OCI-LY7 (cell line): ENCODE measurements around the gene RNF144B. TPM values are rescaled to one million over a fixed set of nuclear protein-coding genes. Genes with fewer than 3 reads are reported as not detected.

Source experiments
- BruUV-seq: library from RNA; stranded (reverse); fragments of 400-500 nt; replicated peaks from 2 replicates; lab custom pipeline; 2021; lab: Mats Ljungman, UMichigan
- CTCF ChIA-PET: fragments of 300-600 bp; sonication (Branson Sonifier 250); formaldehyde crosslinking; loops from one replicate; lab custom pipeline; 2022; ENCODE audit warnings: antibody characterized with exemption; ENCODE audit not compliant: unreplicated experiment; lab: Charles Lee
- POLR2A ChIA-PET: fragments of 300-600 bp; sonication (Branson Sonifier 250); formaldehyde crosslinking; loops from one replicate; lab custom pipeline; 2022; ENCODE audit warnings: antibody characterized with exemption; lab: Charles Lee
- DNase-seq: peaks from one replicate; pipeline ENCODE4 v3.0.0-alpha.2; 2015; ENCODE audit warnings: low spot score
- H2AFZ ChIP-seq: fragments of 200-600 bp; sonication (generic), shearing (Covaris generic); 2 replicates; pipeline ENCODE4 v1.6.1; 2014; ENCODE audit warnings: mild to moderate bottlenecking, antibody characterized with exemption, low read length, moderate library complexity
- H3K27ac ChIP-seq: fragments of 200-600 bp; sonication (generic); 2 replicates; pipeline ENCODE4 v1.5.1; 2014; ENCODE audit warnings: mixed run types, low read depth, mild to moderate bottlenecking, moderate library complexity, low read length, inconsistent platforms; ENCODE audit not compliant: poor library complexity, severe bottlenecking
- H3K36me3 ChIP-seq: fragments of 200-600 bp; sonication (generic); 2 replicates; pipeline ENCODE4 v1.6.1; 2014; ENCODE audit warnings: mild to moderate bottlenecking, antibody characterized with exemption, low read length, moderate library complexity, mixed read lengths; ENCODE audit not compliant: insufficient read depth
- H3K4me1 ChIP-seq: fragments of 200-600 bp; sonication (generic); 2 replicates; pipeline ENCODE4 v1.5.1; 2014; ENCODE audit warnings: mild to moderate bottlenecking, low read length; ENCODE audit not compliant: insufficient read depth, poor library complexity, severe bottlenecking
- H3K4me2 ChIP-seq: fragments of 200-600 bp; sonication (generic); 2 replicates; pipeline ENCODE4 v1.6.1; 2014; ENCODE audit warnings: mild to moderate bottlenecking, low read length
- H3K4me3 ChIP-seq: fragments of 200-600 bp; sonication (generic); 2 replicates; pipeline ENCODE4 v1.5.1; 2014; ENCODE audit warnings: mild to moderate bottlenecking, low read depth, low read length; ENCODE audit not compliant: poor library complexity, severe bottlenecking
- H3K79me2 ChIP-seq: fragments of 200-600 bp; sonication (generic); 2 replicates; pipeline ENCODE4 v1.6.1; 2016; ENCODE audit warnings: low read depth, mild to moderate bottlenecking, low read length, moderate library complexity, mixed read lengths; ENCODE audit not compliant: insufficient read depth
- H3K9me2 ChIP-seq: fragments of 200-600 bp; sonication (generic); 2 replicates; pipeline ENCODE4 v1.6.1; 2016; ENCODE audit warnings: mild to moderate bottlenecking, low read length, mixed read lengths; ENCODE audit not compliant: insufficient read depth
- H3K9me3 ChIP-seq: fragments of 200-600 bp; sonication (generic); 2 replicates; pipeline ENCODE4 v1.6.1; 2014; ENCODE audit warnings: mild to moderate bottlenecking, mixed run types, low read length, mixed read lengths
- H4K20me1 ChIP-seq: fragments of 200-600 bp; sonication (generic); 2 replicates; pipeline ENCODE4 v1.6.1; 2014; ENCODE audit warnings: mild to moderate bottlenecking, antibody characterized with exemption, low read length, moderate library complexity, mixed read lengths; ENCODE audit not compliant: insufficient read depth
- EZH2phosphoT487 ChIP-seq: fragments of 200-600 bp; sonication (generic); IDR thresholded peaks from 2 replicates; pipeline ENCODE4 v1.6.1; 2018; ENCODE audit warnings: low read depth, borderline replicate concordance, mild to moderate bottlenecking, mixed run types, antibody characterized with exemption, low read length, moderate library complexity, mixed read lengths
- intact Hi-C: fragments of 100-400 bp; cut with micrococcal nuclease; formaldehyde crosslinking; loops from one replicate; pipeline ENCODE4 v1.10.0; 2022; ENCODE audit not compliant: unreplicated experiment
- total RNA-seq, 2 experiments: library from RNA; depleted of rRNA in 1 of 2; stranded (reverse); fragments of >200 nt in 1 of 2; shearing (Covaris generic) in 1 of 2; gene quantifications; 2 replicates each; pipeline ENCODE4 v1.2.3, GENCODE V29; 2014 to 2022
- TF ChIP-seq, protein P1 (sequence below): fragments of 200-600 bp; sonication (generic); conservative IDR thresholded peaks from 2 replicates; pipeline ENCODE4 v1.5.1; 2014; ENCODE audit warnings: mild to moderate bottlenecking, antibody characterized with exemption, low read length, moderate library complexity, mixed read lengths

RNF144B gene
- total RNA-seq, 2 experiments from 2014 or later, result 83.4 to 151 TPM

GRCh38 chr6:18367371-18367770, 19.8 kb upstream of the RNF144B start:
- Histone ChIP-seq H2AFZ (no peak overlapping the region), H3K79me2 (no peaks in the 10 kb centered on the region), H3K36me3 (peaks cover 16% of the 10 kb centered on the region; the same call in 1 of the 2 replicates), H4K20me1 (no peaks in the 10 kb centered on the region), H3K4me2 (no peak overlapping the region), H3K9me2 (no peaks in the 10 kb centered on the region; the same call in 1 of the 2 replicates), H3K4me3 (no peak overlapping the region), H3K4me1 (peaks cover 22% of the 10 kb centered on the region), H3K27ac (no peak overlapping the region), H3K9me3 (peaks cover 30% of the 10 kb centered on the region; the same call in 1 of the 2 replicates)
- TF ChIP-seq, protein P1, sequence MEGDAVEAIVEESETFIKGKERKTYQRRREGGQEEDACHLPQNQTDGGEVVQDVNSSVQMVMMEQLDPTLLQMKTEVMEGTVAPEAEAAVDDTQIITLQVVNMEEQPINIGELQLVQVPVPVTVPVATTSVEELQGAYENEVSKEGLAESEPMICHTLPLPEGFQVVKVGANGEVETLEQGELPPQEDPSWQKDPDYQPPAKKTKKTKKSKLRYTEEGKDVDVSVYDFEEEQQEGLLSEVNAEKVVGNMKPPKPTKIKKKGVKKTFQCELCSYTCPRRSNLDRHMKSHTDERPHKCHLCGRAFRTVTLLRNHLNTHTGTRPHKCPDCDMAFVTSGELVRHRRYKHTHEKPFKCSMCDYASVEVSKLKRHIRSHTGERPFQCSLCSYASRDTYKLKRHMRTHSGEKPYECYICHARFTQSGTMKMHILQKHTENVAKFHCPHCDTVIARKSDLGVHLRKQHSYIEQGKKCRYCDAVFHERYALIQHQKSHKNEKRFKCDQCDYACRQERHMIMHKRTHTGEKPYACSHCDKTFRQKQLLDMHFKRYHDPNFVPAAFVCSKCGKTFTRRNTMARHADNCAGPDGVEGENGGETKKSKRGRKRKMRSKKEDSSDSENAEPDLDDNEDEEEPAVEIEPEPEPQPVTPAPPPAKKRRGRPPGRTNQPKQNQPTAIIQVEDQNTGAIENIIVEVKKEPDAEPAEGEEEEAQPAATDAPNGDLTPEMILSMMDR, result no peak
- TF ChIP-seq EZH2phosphoT487, result no peak
- intact Hi-C loops, result loop anchor here (10.0 kb wide), 1 partner anchor 1467 kb away; the partner anchor contains the start of gene ID4
- ChIA-PET CTCF (no interaction called here), POLR2A (interaction anchor here (1.0 to 1.9 kb wide), 4 partner anchors 12 to 37 kb away, joined by 3 to 7 read pairs (median 4); partner anchors contain the start of gene RNF144B)
- DNase-seq, result no peak
- BruUV-seq, result no TSS peak

- CTCF ChIA-PET, result interaction anchor here (1.1 kb wide), 1 partner anchor 15 kb away, joined by 3 read pairs; no protein-coding TSS in a partner anchor
- no TSS peak for BruUV-seq
- Histone ChIP-seq H3K4me3 (no peak overlapping the region), H3K4me2 (no peak overlapping the region), H3K9me2 (no peaks in the 10 kb centered on the region; the same call in 1 of the 2 replicates), H3K36me3 (peaks cover 11% of the 10 kb centered on the region; the same call in 1 of the 2 replicates), H3K79me2 (no peaks in the 10 kb centered on the region), H4K20me1 (no peaks in the 10 kb centered on the region), H3K4me1 (peaks cover 13% of the 10 kb centered on the region), H2AFZ (no peak overlapping the region), H3K27ac (no peak overlapping the region), H3K9me3 (peaks cover 20% of the 10 kb centered on the region; the same call in 1 of the 2 replicates)
- intact Hi-C loops, result loop anchor here (10.0 kb wide), 1 partner anchor 1466 kb away; the partner anchor contains the start of gene ID4
- POLR2A ChIA-PET, result interaction anchor here (1.1 to 3.2 kb wide), 6 partner anchors 7 to 21 kb away, joined by 3 to 44 read pairs (median 6); partner anchors contain the start of gene RNF144B
- DNase-seq, result no peak
- TF ChIP-seq, protein P1, result no peak
- TF ChIP-seq EZH2phosphoT487, result no peak
These were observed 18.7 kb upstream of the RNF144B start for GRCh38 chr6:18368277-18369105.
